Esophagus squamous epithelium (tissue), 4 donors: ENCODE data around the gene ECSCR.

Experiments
- CTCF ChIP-seq, 6 experiments: fragments of 450-650 bp in 4 of 6; fragments of 200-600 bp in 2 of 6; sonication (generic) in 2 of 6; IDR thresholded peaks; one replicate each; pipeline ENCODE4 v1.5.1; 2016 to 2019; ENCODE audit warnings: antibody characterized with exemption in 6 of 6, mild to moderate bottlenecking in 4 of 6, moderate library complexity in 4 of 6
- POLR2A ChIP-seq, 4 donors: fragments of 450-650 bp; IDR thresholded peaks; one replicate each; pipeline ENCODE4 v1.6.1; 2017; ENCODE audit warnings: antibody characterized with exemption in 4 of 4, mild to moderate bottlenecking in 4 of 4, moderate library complexity in 3 of 4

GRCh38 chr5:139403418-139403786, 59.1 kb downstream of the ECSCR start:
- no peak for TF ChIP-seq CTCF (IDR thresholded peaks at IDR 0.05)
- no peak for TF ChIP-seq POLR2A (IDR thresholded peaks at IDR 0.05)
